ENCODE data around the gene MYOD1. TPM values are rescaled to one million over a fixed set of nuclear protein-coding genes. Genes with fewer than 3 reads are reported as not detected.

The MYOD1 gene
- total and polyA plus RNA-seq, 9 of the 15 experiments (the other 6 are each of a cell fraction or from before 2014, with no cell fraction given): not detected

- no peak for TF ChIP-seq PREB (CRISPR knock-in tag; IDR thresholded peaks at IDR 0.05)
- TF ChIP-seq ZBTB8A (IDR thresholded peaks at IDR 0.05; ENCODE audit: partially characterized antibody): no peak
These were observed 5.8 kb downstream of the MYOD1 start (continued) for GRCh38 chr11:17725174-17725573.

- intact Hi-C loops (cut with micrococcal nuclease): loop anchor here (1.0 to 10.0 kb wide), 2 partner anchors 132 to 175 kb away; no protein-coding TSS in a partner anchor
- H3K4me3 ChIP-seq: no peak overlapping the region
- H3K79me2 ChIP-seq (ENCODE audit: control insufficient read depth, insufficient read depth, low read length): no peaks in the 10 kb centered on the region
- no peak for DNase-seq (ENCODE audit: extremely low read depth in 1 of 4, low spot score in 3 of 4)
- no peak for ATAC-seq
- H3K27ac ChIP-seq (ENCODE audit: extremely low read depth, low read depth, low read length): no peak overlapping the region
- no peaks in the 10 kb centered on the region for H3K9me1 ChIP-seq (ENCODE audit: control insufficient read depth, insufficient read depth, low read length)
- H3K27me3 ChIP-seq (ENCODE audit: control insufficient read depth in 2 of 2, insufficient read depth in 2 of 2, low read length in 2 of 2): peaks cover 0 to 18% of the 10 kb centered on the region in 2 experiments; a peak in 2 of 5 replicates
- no peak overlapping the region for H3K4me2 ChIP-seq (ENCODE audit: insufficient read depth, low read length)
- POLR2A ChIA-PET: no interaction called here
- no peak overlapping the region for H2AFZ ChIP-seq (ENCODE audit: low read depth, low read length)
- CTCF ChIA-PET (ENCODE audit: low intra/inter-chr PET ratio): interaction anchor here (1.1 to 1.6 kb wide), 3 partner anchors 131 to 249 kb away, joined by 5 to 10 read pairs (median 8); no protein-coding TSS in a partner anchor
- TF ChIP-seq ZBTB5 (IDR thresholded peaks at IDR 0.05) (no peak), TAF9B (IDR thresholded peaks at IDR 0.05; ENCODE audit: partially characterized antibody) (no peak), ZNF57 (CRISPR knock-in tag; IDR thresholded peaks at IDR 0.05) (no peak), ZNF316 (IDR thresholded peaks at IDR 0.05) (no peak), KLF1 (tag; IDR thresholded peaks at IDR 0.05) (no peak), SNRNP70 (optimal IDR thresholded peaks at IDR 0.05; ENCODE audit: low read depth, low read length) (no peak), ZNF586 (CRISPR knock-in tag; conservative IDR thresholded peaks at IDR 0.05) (no peak), HDGF (IDR thresholded peaks at IDR 0.05) (no peak), CBX5 (IDR thresholded peaks at IDR 0.05; ENCODE audit: borderline replicate concordance, low read depth) (no peak), MCM5 (IDR thresholded peaks at IDR 0.05; ENCODE audit: low read depth) (no peak), LCOR (CRISPR knock-in tag; IDR thresholded peaks at IDR 0.05) (no peak), ZNF584 (CRISPR knock-in tag; IDR thresholded peaks at IDR 0.05; ENCODE audit: low read depth) (no peak), HEY1 (CRISPR knock-in tag; IDR thresholded peaks at IDR 0.05; ENCODE audit: borderline replicate concordance) (no peak)
- no peak overlapping the region for H3K9ac ChIP-seq (ENCODE audit: insufficient read depth in 1 of 2, low read depth in 2 of 2, low read length in 2 of 2)
- FAIRE-seq: no peak
- BruUV-seq (replicated peaks): no TSS peak
- no peaks in the 10 kb centered on the region for H3K9me3 ChIP-seq (replicated peaks; ENCODE audit: control insufficient read depth, insufficient read depth, low read depth, low read length)
- H4K20me1 ChIP-seq (replicated peaks; ENCODE audit: control insufficient read depth, insufficient read depth, low read length): peaks cover 16% of the 10 kb centered on the region; the same call in 1 of the 2 replicates
- WGBS (ENCODE audit: insufficient coverage, low coverage, missing lambda C conversion rate): 0% methylated on average over 2 of the region's 2 CpGs
- peaks cover 0 to 9% of the 10 kb centered on the region in 2 experiments; a peak in 2 of 5 replicates for H3K4me1 ChIP-seq (replicated peaks in 1 of 2; ENCODE audit: control insufficient read depth in 2 of 2, insufficient read depth in 2 of 2, low read length in 2 of 2)
- H3K36me3 ChIP-seq (ENCODE audit: control insufficient read depth, insufficient read depth, low read length): no peaks in the 10 kb centered on the region
- in situ Hi-C loops (cut with MboI): no loop called here
These were observed 10.8 kb downstream of the MYOD1 start for GRCh38 chr11:17730137-17730536.
